Measurements from ENCODE around the gene STUM.
"Not testable (repeated sequence)": the region's sequence is repeated elsewhere in the genome, so short reads cannot be mapped to it uniquely, and the experiment has no call there.

STUM gene

GRCh38 chr1:226636847-226637096 lies 88.2 kb downstream of the STUM start:
- POLR2A ChIA-PET (ENCODE audit: low non-redundant PET), result no interaction called here
- no peak for DNase-seq (ENCODE audit: low spot score)
- CTCF ChIA-PET, result interaction anchor here (4.8 kb wide), 1 partner anchor 10 kb away, joined by 29 read pairs; no protein-coding TSS in a partner anchor

GRCh38 chr1:226637147-226637935 lies 88.8 kb downstream of the STUM start:
- CTCF ChIA-PET, result interaction anchor here (1.2 to 4.8 kb wide), 2 partner anchors 11 to 191 kb away, joined by 4 to 29 read pairs; no protein-coding TSS in a partner anchor
- POLR2A ChIA-PET (ENCODE audit: low non-redundant PET), result no interaction called here
- H3K27ac ChIP-seq, result no peak overlapping the region
- DNase-seq (ENCODE audit: low spot score), result no peak
- TF ChIP-seq, protein P1, sequence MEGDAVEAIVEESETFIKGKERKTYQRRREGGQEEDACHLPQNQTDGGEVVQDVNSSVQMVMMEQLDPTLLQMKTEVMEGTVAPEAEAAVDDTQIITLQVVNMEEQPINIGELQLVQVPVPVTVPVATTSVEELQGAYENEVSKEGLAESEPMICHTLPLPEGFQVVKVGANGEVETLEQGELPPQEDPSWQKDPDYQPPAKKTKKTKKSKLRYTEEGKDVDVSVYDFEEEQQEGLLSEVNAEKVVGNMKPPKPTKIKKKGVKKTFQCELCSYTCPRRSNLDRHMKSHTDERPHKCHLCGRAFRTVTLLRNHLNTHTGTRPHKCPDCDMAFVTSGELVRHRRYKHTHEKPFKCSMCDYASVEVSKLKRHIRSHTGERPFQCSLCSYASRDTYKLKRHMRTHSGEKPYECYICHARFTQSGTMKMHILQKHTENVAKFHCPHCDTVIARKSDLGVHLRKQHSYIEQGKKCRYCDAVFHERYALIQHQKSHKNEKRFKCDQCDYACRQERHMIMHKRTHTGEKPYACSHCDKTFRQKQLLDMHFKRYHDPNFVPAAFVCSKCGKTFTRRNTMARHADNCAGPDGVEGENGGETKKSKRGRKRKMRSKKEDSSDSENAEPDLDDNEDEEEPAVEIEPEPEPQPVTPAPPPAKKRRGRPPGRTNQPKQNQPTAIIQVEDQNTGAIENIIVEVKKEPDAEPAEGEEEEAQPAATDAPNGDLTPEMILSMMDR (conservative IDR thresholded peaks at IDR 0.05; ENCODE audit: low read depth), result no peak

More at GRCh38 chr1:226636847-226637096, 88.2 kb downstream of the STUM start:
- H3K27ac ChIP-seq, result no peak overlapping the region
- TF ChIP-seq, protein P1 (conservative IDR thresholded peaks at IDR 0.05; ENCODE audit: low read depth), result no peak

- no peak overlapping the region for H3K27ac ChIP-seq
- CTCF ChIA-PET, result interaction anchor here (0.5 to 4.8 kb wide), 3 partner anchors 11 to 190 kb away, joined by 3 to 29 read pairs (median 4); no protein-coding TSS in a partner anchor
- TF ChIP-seq, protein P1 (conservative IDR thresholded peaks at IDR 0.05; ENCODE audit: low read depth), result no peak
- DNase-seq (ENCODE audit: low spot score), result no peak
- POLR2A ChIA-PET (ENCODE audit: low non-redundant PET), result no interaction called here
Measured at GRCh38 chr1:226638001-226638601, 89.5 kb downstream of the STUM start.

DNA sequence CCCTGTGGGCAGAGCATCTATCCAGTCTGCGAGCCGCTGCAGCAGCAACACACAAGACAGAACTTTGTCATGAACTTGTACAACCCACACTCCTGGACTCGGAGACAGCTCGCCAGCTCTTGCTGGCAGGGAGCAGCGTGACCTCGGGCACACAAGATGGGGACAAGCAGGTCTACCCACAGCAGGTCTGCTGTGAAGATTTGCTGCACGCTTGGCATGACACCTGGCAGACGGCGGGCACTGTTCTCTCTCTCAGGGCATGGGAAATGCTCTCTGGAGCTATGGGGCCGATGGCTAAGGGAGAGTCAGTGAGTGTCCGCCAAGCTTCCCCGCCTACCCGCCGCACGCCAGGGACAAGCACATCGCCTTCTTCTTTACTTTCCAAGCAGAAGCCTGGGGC lies 90.0 kb downstream of the STUM start:
- ChIA-PET POLR2A (ENCODE audit: low non-redundant PET) (interaction anchor here (0.7 kb wide), 1 partner anchor 34 kb away, joined by 3 read pairs; no protein-coding TSS in a partner anchor), CTCF (interaction anchor here (4.8 kb wide), 1 partner anchor 12 kb away, joined by 29 read pairs; no protein-coding TSS in a partner anchor)
- TF ChIP-seq, protein P1 (conservative IDR thresholded peaks at IDR 0.05; ENCODE audit: low read depth), result no peak
- no peak overlapping the region for H3K27ac ChIP-seq
- DNase-seq (ENCODE audit: low spot score), result no peak

DNA sequence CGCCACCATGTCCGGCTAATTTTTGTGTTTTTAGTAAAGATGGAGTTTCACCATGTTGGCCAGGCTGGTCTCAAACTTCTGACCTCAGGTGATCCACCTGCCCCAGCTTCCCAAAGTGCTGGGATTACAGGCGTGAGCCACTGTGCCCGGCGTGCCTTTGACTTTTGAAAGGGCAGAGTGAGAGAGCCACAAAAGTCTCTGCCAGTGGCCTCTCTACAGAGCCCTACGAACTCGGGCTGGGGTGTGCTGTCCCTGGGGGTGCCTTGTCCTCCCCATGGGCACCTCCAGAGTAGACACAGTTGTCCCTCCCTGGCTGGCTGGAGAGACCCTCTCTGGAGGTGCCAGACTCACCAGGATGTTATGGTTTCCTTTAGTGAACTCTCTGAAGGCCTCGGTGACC lies 90.6 kb downstream of the STUM start:
- H3K27ac ChIP-seq; DNase-seq (ENCODE audit: low spot score): not testable (repeated sequence)
- POLR2A ChIA-PET (ENCODE audit: low non-redundant PET), result interaction anchor here (0.7 kb wide), 1 partner anchor 34 kb away, joined by 3 read pairs; no protein-coding TSS in a partner anchor
- CTCF ChIA-PET, result interaction anchor here (4.8 kb wide), 1 partner anchor 13 kb away, joined by 29 read pairs; no protein-coding TSS in a partner anchor

DNA sequence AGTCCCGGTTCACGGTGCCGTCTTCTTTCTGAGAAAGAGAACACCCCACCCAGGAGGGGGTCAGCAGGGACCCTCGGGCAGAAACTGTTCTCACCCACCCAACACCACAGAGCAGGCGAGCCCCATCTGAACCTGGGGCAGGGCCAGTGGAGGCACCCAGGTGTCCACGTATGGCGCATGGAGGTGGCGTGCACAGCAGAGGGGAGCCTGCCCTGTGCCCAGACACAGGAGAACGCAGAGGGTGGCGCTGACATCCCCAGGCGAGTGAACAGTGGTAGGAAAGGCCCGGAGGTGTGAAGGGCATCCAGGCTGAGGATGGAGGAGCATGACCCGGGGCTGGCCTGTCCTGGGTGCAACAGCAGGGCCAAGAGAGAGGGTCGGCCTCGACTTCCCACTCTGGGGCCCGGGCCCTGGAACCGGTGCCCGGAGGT lies 91.1 kb downstream of the STUM start:
- CTCF ChIA-PET, result interaction anchor here (3.4 kb wide), 1 partner anchor 13 kb away, joined by 17 read pairs; no protein-coding TSS in a partner anchor
- POLR2A ChIA-PET (ENCODE audit: low non-redundant PET), result interaction anchor here (0.7 kb wide), 1 partner anchor 35 kb away, joined by 3 read pairs; no protein-coding TSS in a partner anchor
- TF ChIP-seq, protein P1 (conservative IDR thresholded peaks at IDR 0.05; ENCODE audit: low read depth), result no peak
- no peak for DNase-seq (ENCODE audit: low spot score)
- H3K27ac ChIP-seq, result no peak overlapping the region
